HS-5 (cell line): ENCODE data around the gene NBPF6.
"Not testable (repeated sequence)": the region's sequence is repeated elsewhere in the genome, so short reads cannot be mapped to it uniquely, and the experiment has no call there.

ENCODE experiments used
- DNase-seq: peaks from one replicate; pipeline ENCODE4 v3.0.0-alpha.2; 2012; ENCODE audit warnings: low read depth

The NBPF6 gene, protein sequence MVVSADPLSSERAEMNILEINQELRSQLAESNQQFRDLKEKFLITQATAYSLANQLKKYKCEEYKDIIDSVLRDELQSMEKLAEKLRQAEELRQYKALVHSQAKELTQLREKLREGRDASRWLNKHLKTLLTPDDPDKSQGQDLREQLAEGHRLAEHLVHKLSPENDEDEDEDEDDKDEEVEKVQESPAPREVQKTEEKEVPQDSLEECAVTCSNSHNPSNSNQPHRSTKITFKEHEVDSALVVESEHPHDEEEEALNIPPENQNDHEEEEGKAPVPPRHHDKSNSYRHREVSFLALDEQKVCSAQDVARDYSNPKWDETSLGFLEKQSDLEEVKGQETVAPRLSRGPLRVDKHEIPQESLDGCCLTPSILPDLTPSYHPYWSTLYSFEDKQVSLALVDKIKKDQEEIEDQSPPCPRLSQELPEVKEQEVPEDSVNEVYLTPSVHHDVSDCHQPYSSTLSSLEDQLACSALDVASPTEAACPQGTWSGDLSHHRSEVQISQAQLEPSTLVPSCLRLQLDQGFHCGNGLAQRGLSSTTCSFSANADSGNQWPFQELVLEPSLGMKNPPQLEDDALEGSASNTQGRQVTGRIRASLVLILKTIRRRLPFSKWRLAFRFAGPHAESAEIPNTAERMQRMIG

GRCh38 chr1:108450043-108450442, at the start of gene NBPF6:
NBPF6 (plus strand) TSS chr1:108450343; CDS start chr1:108450602, 259 bp downstream.
- not testable (repeated sequence) for DNase-seq

GRCh38 chr1:108411098-108411833, 38.9 kb upstream of the NBPF6 start:
- not testable (repeated sequence) for DNase-seq

- not testable (repeated sequence) for DNase-seq
These were observed 30.0 kb upstream of the NBPF6 start for GRCh38 chr1:108420129-108420528.

DNA sequence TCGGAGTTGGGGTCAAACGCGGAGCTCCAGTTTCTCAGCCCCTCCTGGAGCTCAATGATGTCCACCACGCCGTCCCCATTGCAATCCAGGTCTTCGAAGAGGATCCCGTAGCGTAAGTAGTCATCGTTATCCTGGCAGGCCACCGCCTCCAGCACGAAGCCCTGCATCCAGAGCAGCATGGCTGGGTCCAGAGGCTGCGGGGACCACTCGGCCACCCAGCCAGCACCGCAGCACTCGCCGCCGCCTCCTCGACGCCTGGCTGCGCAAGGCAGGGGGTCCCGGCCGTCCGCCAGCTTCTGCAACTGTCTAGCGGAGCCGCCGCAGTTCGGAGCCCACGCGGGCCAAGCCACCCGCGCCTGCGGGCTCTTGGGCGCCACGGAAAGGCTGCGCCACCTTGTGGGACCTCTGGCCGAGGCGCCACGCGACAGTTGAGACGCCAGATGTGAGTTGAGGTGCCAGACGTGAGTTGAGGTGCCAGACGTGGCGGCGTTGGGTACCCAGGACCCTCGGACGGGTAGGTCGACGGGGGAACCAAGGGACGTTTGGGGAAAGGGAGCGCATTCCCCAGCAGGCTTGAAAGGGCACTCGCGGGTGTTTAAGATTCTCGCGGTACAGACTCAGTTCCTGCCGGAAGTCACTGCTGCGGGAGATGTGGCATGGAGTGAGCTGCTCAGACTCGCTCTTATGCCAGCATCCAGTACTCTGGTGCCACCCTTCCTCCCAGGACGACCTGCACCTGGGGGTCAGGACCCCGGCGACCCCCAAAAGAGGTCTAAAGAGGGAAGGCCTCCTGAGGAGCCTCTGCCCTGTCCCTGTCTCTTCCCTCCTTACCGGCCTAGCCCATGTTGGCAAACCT, 28.9 kb upstream of the NBPF6 start:
- not testable (repeated sequence) for DNase-seq

GRCh38 chr1:108426877-108427276, 23.3 kb upstream of the NBPF6 start:
- not testable (repeated sequence) for DNase-seq

DNA sequence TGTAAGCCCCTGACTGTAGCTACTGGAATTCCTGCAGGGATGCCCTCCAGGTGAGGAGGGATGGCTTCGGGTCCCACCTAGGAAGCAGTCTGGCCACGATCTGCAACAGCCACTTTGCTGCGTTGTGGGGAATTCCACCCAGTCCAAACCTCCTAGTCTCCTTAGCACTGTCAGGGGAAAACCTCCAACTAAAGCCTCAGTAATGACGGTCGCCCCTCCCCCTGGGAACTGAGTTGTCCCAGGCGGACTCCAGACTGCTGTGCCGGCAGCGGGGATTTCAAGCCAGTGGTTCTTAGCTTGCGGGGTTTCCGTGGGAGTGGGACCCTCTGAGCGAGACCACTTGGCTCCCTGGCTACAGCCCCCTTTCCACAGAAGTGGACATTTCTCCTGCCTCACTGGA, 18.1 kb upstream of the NBPF6 start:
- DNase-seq = not testable (repeated sequence)

GRCh38 chr1:108433404-108433803, 16.7 kb upstream of the NBPF6 start:
- DNase-seq = not testable (repeated sequence)

- DNase-seq = not testable (repeated sequence)
These were observed 11.6 kb upstream of the NBPF6 start for GRCh38 chr1:108438536-108438935.

DNA sequence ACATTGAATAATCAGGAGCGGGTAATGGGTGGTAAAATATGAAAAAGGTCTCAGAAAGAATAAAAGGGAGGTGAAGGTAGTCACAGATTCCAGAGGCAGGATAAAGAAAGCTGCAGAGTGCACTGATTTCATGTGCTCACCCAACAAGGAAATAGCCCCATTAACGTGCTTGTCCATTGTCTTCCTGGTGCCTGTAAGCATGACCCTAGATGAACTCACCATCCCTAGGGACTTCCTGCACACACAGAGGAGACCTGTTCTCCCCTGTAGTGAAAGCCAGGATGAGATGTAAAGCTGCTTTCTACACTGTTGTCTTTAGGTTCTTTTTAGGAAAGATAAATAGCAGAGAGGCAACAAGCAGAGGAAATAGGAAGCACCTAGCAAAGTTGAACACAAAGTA, 4.4 kb downstream of the NBPF6 start:
- not testable (repeated sequence) for DNase-seq

- not testable (repeated sequence) for DNase-seq
These were observed 8.5 kb downstream of the NBPF6 start for GRCh38 chr1:108458661-108459060.

DNA sequence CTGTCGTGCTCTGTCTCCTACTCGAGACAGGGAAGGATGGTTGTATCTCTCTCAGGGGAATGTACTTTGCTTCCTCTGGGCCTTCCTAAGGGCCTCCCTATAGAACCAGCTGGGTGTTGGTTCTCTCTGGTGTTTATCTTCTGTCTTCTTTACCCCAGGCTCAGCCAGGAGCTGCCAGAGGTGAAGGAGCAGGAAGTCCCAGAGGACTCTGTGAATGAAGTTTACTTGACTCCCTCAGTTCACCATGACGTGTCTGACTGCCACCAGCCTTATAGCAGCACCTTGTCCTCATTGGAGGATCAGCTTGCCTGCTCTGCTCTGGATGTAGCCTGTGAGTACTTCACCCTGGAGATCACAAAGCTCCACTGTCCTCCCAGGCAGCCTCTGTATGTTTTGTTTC, 11.6 kb downstream of the NBPF6 start:
- not testable (repeated sequence) for DNase-seq

DNA sequence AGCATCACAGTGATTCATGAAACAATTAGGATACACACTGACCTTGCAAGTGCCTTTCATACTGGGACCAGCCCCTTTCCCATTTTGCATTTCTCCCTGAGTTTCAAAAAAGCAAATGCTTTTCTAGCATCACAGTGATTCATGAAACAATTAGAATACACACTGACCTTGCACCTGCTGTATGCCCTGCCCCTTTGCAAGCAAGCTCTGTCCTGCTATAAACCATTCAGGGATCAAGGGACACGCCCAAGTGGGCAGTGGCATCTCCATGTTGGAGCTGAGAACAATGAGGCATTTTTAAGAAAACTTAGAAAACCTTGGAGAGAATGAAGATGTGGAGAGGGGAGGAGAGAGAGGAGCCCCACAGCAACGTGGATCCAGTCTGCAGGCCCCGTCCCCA, 13.8 kb downstream of the NBPF6 start:
- not testable (repeated sequence) for DNase-seq

DNA sequence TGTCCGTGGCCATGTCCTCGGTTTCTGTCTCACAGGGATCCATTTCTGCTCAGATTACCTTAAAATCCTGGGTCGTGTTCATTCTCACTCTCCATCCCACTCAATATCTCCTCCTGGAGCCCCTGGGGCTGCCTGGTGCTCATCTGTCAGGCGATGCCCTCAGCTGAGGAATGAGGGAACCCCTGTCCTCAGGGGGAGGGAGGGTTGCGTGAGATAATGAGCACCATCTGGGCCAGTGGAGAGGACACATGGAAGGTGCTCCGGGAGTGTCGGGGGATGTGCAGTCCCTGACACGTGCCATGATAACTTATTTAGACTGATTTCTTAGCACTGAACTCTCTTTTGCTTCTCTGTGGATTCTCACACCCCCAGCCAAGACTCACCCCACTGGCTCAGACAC, 16.0 kb downstream of the NBPF6 start:
- not testable (repeated sequence) for DNase-seq

DNA sequence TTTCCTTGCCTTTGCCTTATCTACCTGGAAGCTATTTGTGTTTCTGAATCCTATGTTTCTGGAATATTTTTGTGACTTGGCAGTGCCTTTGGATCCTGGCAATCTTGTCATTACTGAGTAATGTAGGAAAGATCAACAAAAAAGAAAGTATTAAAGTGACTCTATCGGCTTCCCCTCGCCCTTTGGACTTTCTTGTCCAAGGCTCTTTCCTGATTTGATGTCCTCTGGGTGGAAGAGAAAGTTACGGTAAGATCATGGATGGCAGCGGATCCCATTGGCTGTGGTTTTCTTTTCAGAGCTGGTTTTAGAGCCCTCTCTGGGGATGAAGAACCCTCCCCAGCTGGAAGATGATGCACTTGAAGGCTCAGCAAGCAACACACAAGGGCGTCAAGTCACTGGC, 17.0 kb downstream of the NBPF6 start:
- not testable (repeated sequence) for DNase-seq

- DNase-seq = not testable (repeated sequence)
These were observed 20.6 kb downstream of the NBPF6 start for GRCh38 chr1:108470750-108471149.

- DNase-seq = not testable (repeated sequence)
These were observed 24.4 kb downstream of the NBPF6 start for GRCh38 chr1:108474516-108474915.

GRCh38 chr1:108478429-108479015, 28.4 kb downstream of the NBPF6 start:
- DNase-seq = no peak

DNA sequence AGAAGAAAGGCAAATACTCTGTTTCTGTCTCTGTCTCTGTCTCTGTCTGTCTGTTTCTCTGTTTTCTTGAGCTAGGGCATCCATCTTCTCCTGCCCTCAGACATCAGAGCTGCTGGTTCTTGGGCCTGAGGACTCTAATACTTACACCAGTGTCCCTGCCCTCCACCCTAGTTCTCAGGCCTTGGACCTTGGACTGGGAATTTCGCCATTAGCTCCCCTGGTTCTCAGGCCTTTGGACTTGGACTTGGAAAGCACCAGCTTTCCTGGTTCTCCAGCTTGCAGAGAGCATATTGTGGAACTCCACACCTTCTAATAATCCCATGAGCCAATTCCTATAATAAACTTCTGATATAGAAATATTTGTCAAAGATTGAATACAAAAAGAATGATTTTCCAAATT, 32.6 kb downstream of the NBPF6 start:
- no peak for DNase-seq

DNA sequence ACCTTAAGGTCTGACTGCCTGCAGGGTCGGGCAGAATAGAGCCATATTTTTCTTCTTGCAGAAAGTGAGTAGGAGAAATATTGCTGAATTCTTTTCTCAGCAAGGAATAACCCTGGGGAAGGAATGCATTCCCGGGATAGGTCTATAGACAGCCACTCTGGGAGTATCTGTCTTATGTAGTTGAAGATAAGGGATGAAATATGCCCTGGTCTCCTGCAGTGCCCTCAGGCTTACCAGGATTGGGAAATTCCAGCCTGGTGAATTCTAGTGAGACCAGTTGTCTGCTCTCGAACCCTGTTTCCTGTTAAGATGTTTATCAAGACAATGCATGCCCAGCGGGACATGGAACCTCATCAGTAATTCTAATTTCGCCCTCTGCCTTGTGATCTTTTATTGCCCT, 35.8 kb downstream of the NBPF6 start:
- not testable (repeated sequence) for DNase-seq

GRCh38 chr1:108486707-108487106, 36.6 kb downstream of the NBPF6 start:
- DNase-seq = not testable (repeated sequence)

DNA sequence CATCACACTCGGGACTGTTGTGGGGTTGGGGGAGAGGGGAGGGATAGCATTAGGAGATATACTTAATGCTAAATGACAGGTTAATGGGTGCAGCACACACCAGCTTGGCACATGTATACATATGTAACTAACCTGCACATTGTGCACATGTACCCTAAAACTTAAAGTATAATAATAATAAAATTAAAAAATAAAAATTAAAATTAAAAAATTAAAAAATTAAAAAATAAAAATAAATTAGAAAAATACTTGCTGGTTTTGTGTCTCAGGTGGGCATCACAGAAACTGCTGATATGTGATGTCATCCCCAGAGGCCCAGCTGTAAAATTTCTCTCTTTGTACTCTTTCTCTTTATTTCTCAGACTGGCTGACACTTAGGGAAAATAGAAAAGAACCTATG, 44.9 kb downstream of the NBPF6 start:
- not testable (repeated sequence) for DNase-seq
